GM18505 (cell line): Measurements from ENCODE around the gene SDR39U1.
"Not testable (repeated sequence)": the region's sequence is repeated elsewhere in the genome, so short reads cannot be mapped to it uniquely, and the experiment has no call there.

Experiments used
- ATAC-seq: cut with Tn5 transposase; IDR thresholded peaks from one replicate; pipeline ENCODE4 v1.9.1; 2021; ENCODE audit not compliant: unreplicated experiment
- POLR2A ChIP-seq: IDR thresholded peaks from 4 replicates; pipeline ENCODE4 v1.6.1; 2011; ENCODE audit warnings: borderline replicate concordance; ENCODE audit not compliant: insufficient read depth, insufficient read length; ENCODE audit errors: extremely low read depth

SDR39U1 gene, protein sequence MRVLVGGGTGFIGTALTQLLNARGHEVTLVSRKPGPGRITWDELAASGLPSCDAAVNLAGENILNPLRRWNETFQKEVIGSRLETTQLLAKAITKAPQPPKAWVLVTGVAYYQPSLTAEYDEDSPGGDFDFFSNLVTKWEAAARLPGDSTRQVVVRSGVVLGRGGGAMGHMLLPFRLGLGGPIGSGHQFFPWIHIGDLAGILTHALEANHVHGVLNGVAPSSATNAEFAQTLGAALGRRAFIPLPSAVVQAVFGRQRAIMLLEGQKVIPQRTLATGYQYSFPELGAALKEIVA

DNA sequence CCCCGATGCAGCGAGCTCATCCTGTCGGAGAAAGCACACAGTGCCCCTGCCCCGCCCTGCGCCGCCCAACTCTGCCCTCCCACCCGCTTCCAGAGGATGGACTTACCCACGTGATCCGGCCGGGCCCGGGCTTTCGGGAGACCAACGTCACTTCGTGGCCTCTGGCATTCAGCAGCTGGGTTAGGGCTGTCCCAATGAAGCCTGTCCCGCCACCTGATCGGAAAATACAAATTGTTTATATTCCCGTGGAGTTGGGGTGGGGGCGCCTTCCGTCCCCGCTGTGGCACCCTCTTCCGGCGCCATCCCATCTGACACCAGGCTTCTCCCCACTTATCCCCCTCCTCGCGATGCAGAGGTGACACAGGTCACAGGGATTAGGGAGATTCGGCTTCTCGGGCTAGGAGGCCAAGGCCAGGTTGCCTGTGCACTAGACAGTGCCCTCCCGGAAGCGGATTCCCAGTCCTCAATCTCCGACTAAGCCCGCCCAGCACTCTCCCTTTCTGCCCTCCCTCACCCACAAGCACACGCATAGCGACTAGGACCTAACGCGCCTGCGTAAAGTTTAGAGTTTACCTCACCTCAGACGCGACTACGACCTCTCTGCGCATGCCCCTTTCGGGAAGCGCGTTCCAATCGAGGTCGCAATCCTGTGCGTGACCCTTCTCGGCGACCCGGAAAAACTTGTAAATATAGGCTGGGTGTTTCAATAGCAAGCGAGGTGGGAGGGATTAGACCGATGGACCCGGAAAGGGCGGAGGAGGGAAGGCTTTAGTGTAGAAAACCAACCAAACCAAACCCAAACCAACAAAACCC is at the start of gene SDR39U1:
Gene SDR39U1, minus strand, starts transcription at position 537 of the 813 bp plus-strand sequence. Its CDS starts 7 bp downstream, at position 530.
- TF ChIP-seq POLR2A, result peak; percentile 92
- peak; percentile 90 for ATAC-seq

DNA sequence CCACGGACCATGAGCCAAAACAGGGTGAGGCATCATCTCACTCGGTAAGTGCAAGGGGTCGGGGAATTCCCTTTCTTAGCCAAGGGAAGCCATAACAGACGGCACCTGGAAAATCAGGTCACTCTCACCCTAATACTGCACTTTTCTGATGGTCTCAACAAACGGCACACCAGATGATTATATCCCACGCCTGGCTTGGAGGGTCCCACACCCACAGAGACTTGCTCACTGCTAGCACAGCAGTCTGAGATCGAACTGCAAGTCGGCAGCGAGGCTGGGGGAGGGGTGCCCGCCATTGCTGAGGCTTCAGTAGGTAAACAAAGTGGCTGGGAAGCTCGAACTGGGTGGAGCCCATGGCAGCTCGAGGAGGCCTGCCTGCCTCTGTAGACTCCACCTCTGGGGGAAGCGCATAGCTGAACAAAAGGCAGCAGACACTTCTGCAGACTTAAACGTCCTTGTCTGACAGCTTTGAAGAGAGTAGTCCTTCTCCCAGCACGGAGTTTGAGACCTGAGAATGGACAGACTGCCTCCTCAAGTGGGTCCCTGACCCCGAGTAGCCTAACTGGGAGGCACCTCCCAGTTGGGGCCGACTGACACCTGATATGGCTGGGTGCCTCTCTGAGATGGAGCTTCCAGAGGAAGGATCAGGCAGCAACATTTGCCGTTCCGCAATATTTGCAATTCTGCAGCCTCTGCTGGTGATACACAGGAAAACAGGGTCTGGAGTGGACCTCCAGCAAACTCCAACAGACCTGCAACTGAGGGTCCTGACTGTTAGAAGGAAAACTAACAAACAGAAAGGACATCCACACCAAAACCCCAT is 49.2 kb upstream of the SDR39U1 start:
- not testable (repeated sequence) for ATAC-seq

DNA sequence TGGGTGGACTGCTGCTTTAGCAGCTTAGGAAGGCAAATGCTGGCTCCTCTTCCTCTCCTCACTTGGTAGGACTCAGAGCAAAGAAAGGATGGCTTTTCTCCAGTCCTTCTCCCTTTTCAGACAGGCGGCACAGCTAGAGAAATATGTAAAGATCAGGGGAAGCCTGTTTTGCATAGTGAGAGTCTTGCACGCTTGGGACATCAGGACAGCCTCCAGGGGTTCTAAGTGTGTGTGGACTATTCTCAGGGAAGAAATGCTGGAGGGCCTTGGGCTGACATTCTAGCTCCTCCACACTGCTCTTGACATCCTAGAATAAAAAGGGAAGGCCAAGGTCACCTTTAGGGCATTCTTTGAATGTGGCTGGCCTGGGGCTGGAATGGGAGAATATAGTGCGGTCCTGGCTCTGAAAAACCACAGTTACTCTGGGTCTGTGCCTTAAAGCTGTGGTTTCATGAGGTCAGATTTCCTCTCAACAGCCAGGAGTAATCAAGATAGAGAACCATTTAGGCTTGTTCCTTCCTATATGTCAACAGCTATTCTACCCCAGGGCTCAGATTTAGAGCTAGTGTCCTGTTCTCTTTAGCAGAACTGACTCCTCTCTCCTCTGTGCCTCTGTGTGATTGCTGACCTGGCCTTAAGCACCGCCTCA is 41.2 kb upstream of the SDR39U1 start:
- TF ChIP-seq POLR2A, result no peak
- ATAC-seq, result no peak

DNA sequence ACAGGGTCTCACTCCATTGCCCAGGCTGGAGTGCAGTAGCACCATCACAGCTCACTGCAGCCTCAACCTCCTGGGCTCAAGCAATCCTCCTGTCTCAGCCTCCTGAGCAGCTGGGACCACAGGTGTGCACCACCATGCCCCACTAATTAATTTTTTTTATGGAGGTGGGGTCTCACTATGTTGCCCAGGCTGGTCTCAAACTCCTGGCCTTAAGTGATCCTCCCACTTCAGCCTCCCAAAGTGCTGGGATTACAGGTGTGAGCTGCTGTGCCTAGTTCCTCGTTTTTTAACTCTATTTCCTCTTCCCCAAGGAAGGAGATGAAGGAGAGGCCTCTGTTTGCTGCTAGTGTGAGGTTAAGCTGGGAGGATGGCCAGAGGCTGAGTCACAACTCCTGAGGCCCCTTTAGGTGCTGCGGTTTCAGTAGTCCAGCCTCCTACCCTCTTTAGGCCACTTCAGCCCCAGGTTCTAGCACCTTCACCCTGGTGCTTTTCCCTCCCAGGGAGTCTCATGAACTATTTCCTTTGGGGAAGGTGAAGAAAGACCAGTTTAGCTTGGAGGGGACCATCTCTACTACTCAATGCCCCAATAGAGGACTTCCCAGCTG is 40.2 kb upstream of the SDR39U1 start:
- not testable (repeated sequence) for ATAC-seq

DNA sequence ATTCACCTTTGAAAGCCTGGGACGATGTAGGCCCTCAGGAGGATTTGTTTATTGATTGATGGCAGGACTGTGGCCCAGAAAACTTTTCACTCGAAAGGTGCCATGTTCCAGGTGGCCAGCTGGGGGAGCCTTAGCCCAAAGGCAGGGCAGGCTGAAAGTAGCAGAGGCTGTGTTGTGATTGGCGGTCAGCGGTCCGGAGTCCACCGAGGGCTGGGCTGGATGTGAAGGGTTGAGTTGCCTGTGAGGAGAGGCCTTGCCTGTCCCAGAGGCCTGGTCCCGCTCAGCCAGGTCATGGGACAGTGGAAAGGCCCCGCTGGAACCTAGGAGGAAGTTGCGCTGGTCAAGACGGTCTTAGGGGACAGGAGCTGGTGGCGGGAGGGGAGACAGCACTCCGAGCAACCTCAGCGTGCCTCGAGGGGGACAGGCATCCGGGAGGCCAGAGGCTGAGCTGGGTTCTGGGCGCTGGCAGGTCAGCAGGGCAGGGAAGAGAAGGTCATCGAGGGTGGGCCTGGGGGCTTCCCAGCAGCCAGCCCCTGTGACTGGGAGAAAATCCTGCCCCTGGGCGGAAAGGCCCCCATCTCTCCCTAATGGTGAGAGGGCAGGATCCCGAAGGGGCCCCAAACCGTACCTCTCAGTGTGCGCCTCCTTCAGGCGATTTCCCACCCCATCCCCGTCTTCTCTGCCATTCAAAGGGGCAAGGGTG is 39.2 kb upstream of the SDR39U1 start:
- peak; percentile 79 for ATAC-seq
- no peak for TF ChIP-seq POLR2A

DNA sequence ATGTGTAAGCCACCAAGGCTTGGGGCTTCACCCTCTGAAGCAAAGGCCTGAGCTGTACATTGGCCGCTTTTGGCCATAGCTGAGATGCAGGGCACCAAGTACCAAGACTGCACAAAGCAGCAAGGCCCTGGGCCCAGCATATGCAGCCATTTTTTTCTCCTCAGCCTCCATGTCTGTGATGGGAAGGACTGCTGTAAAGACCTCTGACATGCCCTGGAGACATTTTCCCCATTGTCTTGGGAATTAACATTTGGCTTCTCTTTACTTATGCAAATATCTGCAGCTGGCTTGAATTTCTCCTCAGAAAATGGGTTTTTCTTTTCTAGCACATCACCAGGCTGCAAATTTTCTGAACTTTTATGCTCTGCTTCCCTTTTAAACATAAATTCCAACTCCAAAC is 37.4 kb upstream of the SDR39U1 start:
- not testable (repeated sequence) for ATAC-seq

DNA sequence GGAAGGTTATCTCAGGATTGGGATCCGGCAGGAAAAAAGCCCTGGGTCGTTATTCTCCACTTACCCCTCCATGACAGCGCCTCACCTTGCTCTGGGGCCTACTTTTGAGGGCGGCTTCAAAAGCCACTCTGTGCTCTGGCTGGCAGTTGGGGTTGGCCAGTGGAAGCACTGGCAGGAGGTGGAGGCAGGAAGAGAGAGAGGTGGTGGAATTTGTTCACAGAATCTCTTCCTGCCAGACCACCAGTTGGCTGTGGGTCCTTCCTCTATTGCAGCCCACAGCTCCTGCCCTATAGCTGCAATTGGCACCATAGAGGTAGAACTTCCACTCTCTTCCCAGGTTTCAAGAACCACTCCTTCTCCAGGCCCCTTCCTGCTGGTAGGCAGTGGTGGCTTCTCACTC is 32.7 kb upstream of the SDR39U1 start:
- ATAC-seq, result no peak
- no peak for TF ChIP-seq POLR2A

DNA sequence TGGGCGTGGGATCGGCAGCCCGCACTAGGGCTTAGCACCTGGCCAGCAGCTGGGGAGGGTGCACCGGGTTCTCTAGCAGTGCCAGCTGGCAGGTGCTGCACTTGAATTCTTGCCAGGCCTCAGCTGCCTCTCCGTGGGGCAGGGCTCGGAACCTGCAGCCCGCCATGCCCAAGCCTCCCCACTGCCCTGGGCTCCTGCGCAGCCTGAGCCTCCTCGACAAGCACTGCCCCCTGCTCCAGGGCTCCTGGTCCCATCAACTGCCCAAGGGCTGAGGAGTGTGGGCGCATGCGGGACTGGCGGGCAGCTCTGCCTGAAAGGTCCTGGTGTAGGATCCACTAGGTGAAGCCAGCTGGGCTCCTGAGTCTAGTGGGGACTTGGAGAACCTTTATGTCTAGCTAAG is 30.6 kb upstream of the SDR39U1 start:
- no peak for ATAC-seq
- no peak for TF ChIP-seq POLR2A

DNA sequence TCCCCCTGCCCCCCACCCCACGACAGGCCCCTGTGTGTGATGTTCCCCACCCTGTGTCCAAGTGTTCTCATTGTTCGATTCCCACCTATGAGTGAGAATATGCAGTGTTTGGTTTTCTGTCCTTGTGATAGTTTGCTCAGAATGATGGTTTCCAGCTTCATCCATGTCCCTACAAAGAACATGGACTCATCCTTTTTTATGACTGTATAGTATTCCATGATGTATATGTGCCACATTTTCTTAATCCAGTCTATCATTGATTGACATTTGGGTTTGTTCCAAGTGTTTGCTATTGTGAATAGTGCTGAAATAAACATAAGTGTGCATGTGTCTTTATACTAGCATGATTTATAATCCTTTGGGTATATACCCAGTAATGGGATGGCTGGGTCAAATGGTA is 27.9 kb upstream of the SDR39U1 start:
- ATAC-seq, result not testable (repeated sequence)

DNA sequence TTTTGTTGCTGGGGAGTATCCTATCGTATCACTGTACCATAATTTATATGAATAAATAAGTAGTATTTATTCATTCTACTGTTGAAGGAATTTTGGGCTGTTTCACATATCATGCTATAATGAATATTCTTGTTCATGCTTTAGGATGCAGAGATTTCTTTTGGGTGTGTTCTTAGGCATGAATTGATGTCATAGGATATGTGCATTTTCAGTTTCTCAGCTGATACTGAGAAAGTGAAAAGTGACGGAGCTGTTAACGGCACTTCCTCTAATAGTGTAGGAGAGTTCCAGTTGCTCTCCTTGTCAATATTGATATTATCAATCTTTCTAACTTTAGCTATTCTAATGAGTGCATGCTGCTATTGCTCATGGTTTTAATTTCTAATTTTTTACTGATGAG is 23.2 kb upstream of the SDR39U1 start:
- no peak for TF ChIP-seq POLR2A
- no peak for ATAC-seq

DNA sequence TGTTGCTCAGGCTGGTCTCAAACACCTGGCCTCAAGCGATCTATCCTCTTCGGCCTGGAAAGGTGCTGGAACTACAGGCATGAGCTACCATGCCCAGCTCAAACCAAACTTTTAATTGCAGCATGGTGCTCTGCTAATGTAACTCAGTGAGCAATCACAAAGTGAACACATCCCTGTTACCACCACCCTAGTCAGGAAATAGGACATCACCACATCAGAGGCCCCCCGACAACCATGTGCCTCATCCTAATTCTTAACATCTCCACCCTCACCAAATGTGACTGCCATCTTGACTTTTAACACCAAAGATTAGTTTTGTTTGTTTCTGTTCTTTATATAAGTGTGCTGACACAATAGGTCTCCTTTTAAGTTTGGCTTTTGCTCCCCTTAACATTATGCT is 22.8 kb upstream of the SDR39U1 start:
- ATAC-seq, result no peak
- no peak for TF ChIP-seq POLR2A

DNA sequence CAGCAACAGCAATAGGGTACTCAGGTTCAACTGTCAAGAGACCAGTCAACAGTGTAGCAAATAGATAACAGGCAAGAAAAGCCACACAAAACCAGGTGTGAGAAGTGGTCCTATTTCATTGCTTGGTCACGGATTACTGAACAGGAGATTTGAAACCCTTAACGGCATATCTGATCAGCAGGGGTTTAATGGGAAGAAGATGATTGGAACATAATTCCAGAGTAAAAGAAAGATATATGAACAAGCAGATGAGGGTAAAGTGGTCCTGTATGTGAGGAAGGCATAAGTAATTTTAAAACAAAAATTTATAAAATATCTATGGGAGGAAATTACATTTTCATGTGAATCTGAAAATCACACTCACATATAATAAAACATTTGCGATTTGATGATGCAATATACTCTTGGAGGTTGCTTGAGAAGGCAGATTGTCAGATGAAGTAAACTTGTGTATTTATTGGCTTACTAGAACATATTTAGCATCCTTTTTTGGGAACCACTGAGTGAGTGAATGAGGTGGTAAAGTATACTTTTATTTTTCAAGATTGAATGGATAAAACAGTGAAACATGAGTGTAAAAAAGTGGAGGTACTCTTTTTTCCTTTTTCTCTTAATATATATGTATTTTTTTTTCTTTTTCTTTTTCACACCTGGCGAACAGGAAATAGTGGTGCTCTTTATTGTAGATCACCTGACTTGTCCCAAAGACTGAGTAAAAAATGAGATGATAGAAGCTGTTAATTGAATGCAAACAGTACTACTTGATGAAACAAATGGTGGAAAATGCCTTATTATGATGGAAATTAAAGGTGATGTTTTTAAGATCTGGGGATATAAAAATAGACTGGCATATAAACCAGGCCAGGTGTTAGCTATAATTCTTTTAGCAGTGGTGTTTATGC is 21.6 kb upstream of the SDR39U1 start:
- ATAC-seq, result no peak

More for the DNA sequence above, 21.6 kb upstream of the SDR39U1 start:
- no peak for TF ChIP-seq POLR2A
